ENCODE results near the gene FAM107B.

The FAM107B gene

DNA sequence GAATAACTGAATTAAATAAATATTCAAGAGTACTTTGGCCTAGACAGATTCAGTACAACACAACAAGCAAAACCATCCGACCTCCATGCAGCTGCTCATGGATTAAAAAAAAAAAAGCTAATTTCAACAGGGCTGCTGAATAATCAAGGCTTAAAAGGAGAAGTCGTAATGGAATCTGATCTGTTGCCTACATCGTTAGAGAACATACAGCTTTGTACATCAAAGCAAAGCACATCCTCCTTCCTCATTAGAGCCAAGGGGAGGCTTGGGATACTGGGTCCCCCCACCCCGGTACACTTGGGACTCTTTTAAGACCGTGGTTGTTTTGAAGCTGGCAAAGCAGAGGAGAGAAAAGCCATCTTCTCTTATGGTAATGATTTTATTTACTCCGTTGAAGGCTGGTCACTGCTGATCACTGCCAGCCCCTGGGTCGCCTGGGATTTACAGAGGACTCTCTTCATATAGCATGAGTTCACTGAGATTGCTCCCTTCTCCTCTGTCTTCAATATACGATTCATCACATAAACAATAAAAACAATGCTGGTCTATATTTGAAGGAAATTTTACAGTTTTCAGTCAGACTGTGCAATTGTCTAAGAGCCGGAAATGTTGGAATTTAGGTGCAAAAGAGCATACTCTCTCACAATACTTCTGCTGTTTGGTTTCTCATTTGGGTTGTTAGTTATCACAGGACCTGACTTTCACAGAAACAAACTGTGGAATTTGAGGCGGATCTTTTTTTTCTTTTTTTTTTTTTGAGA, 148.8 kb downstream of the FAM107B start:
- TF ChIP-seq ZFX (IDR thresholded peaks at IDR 0.05): no peak
- H3K27ac ChIP-seq: no peak overlapping the region

- no peak for TF ChIP-seq ZFX (IDR thresholded peaks at IDR 0.05)
- TF ChIP-seq, protein P1, sequence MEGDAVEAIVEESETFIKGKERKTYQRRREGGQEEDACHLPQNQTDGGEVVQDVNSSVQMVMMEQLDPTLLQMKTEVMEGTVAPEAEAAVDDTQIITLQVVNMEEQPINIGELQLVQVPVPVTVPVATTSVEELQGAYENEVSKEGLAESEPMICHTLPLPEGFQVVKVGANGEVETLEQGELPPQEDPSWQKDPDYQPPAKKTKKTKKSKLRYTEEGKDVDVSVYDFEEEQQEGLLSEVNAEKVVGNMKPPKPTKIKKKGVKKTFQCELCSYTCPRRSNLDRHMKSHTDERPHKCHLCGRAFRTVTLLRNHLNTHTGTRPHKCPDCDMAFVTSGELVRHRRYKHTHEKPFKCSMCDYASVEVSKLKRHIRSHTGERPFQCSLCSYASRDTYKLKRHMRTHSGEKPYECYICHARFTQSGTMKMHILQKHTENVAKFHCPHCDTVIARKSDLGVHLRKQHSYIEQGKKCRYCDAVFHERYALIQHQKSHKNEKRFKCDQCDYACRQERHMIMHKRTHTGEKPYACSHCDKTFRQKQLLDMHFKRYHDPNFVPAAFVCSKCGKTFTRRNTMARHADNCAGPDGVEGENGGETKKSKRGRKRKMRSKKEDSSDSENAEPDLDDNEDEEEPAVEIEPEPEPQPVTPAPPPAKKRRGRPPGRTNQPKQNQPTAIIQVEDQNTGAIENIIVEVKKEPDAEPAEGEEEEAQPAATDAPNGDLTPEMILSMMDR (conservative IDR thresholded peaks at IDR 0.05): no peak
- H3K27ac ChIP-seq: no peak overlapping the region
Observed at GRCh38 chr10:14625192-14625631, 149.5 kb downstream of the FAM107B start.

DNA sequence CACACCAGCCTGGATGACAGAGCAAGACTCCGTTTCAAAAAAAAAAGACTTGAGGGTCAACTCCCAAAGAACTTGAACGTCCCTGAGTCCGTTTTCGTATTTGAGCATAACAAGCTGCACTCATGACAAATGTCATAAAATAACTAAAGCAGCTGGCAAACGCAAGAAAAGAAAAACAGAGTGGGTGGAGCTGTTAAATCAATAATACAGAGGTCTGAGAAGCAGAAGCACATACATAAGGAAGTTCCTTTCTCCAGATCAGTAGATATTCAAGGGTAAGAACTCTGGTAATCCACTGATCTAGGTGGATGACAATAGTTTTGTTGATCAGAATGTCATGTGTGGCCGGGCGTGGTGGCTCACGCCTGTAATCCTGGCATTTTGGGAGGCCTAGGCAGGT, 150.1 kb downstream of the FAM107B start:
- H3K27ac ChIP-seq: no peak overlapping the region
- TF ChIP-seq, protein P1 (conservative IDR thresholded peaks at IDR 0.05): no peak
- no peak for TF ChIP-seq ZFX (IDR thresholded peaks at IDR 0.05)

DNA sequence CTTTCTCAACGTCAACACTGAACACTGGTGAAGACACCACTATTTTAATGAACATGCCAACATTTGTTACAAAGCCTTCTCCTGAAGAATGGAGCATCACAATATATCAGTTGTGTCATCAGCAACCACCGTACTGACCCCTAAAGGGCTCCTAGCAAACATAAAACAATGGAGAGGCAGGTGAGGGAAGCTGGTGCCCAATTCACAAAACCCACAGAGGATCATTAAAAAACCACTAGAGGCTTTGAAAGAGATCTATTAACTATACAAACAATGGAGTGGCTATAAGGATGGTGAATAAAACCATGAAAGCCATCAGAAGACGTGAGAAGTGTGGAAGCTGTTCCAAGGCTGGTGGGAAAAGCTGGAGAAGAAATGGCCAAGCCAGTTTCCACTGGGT, 150.8 kb downstream of the FAM107B start:
- H3K27ac ChIP-seq: no peak overlapping the region
- TF ChIP-seq ZFX (IDR thresholded peaks at IDR 0.05): no peak
- TF ChIP-seq, protein P1 (conservative IDR thresholded peaks at IDR 0.05): no peak

GRCh38 chr10:14621037-14621436, 153.7 kb downstream of the FAM107B start:
- TF ChIP-seq, protein P1 (conservative IDR thresholded peaks at IDR 0.05): no peak
- no peak for TF ChIP-seq ZFX (IDR thresholded peaks at IDR 0.05)
- no peak overlapping the region for H3K27ac ChIP-seq

DNA sequence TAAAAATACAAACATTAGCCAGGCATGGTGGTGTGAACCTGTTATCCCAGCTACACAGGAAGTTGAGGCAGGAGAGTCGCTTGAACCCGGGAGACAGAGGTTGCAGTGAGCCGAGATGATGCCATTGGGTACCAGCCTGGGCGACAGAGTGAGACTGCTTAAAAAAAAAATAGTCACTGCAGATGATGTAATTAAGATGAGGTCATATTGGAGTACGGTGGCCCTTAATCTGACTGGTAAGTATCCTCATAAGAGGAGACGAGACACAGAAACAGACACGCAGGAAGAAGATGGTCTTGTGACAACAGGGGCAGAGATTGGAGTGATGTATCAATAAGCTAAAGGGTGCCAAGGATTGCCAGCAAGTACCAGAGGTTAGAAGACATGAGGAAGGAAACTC, 156.0 kb downstream of the FAM107B start:
- TF ChIP-seq ZFX (IDR thresholded peaks at IDR 0.05): no peak
- TF ChIP-seq, protein P1 (conservative IDR thresholded peaks at IDR 0.05): no peak
- H3K27ac ChIP-seq: no peak overlapping the region

DNA sequence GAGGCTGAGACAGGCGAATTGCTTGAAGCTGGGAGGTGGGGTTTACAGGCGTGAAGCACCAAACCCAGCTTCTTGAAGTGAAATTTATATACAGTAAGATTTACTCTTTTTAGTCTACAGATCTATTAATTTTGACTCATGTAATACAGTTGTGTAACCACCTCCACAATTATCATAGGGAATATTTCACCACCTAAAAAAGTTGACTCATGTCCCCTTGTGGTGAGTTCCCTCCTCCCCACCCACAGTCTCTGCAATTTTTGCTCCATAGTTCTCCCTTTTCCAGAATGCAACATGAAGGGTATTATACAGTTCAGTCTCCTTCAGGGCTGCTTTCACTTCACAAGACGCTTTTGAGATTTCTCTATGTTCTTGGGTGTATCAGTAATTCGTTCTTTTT, 156.8 kb downstream of the FAM107B start:
- TF ChIP-seq, protein P1 (conservative IDR thresholded peaks at IDR 0.05): peak; percentile 6; the same call in 1 of the 2 replicates
- no peak for TF ChIP-seq ZFX (IDR thresholded peaks at IDR 0.05)

More for the DNA sequence above, 156.8 kb downstream of the FAM107B start:
- no peak overlapping the region for H3K27ac ChIP-seq
